SK-N-SH (cell line): ENCODE results near the gene HOXB5. TPM values are rescaled to one million over a fixed set of nuclear protein-coding genes. Genes with fewer than 3 reads are reported as not detected.
A peak's percentile ranks its signal among the peaks of the same experiment; 100 is the strongest.

Experiments used
- CTCF ChIA-PET: fragments of 300-600, 350-600 bp; formaldehyde crosslinking; extraction: SDS; loops from one replicate; lab custom pipeline; 2021; lab: Yijun Ruan, JAX
- POLR2A ChIA-PET: fragments of 350-600 bp; sonication (Branson Sonifier 250); formaldehyde crosslinking; extraction: SDS; loops from one replicate; lab custom pipeline; 2020; ENCODE audit warnings: antibody characterized with exemption, inconsistent platforms; lab: Yijun Ruan, JAX
- DNase-seq: peaks from one replicate; pipeline ENCODE4 v3.0.0; 2012
- H2AFZ ChIP-seq: fragments of 200-600 bp; sonication (generic); 2 replicates; pipeline ENCODE4 v1.8.1; 2016; ENCODE audit warnings: antibody characterized with exemption, mild to moderate bottlenecking, low read depth
- H3F3A ChIP-seq: fragments of 200-600 bp; sonication (generic); replicated peaks from 2 replicates; pipeline ENCODE3; 2016; ENCODE audit warnings: antibody characterized with exemption, mild to moderate bottlenecking; ENCODE audit not compliant: insufficient read depth
- H3K27ac ChIP-seq, 2 experiments: fragments of 200-500 bp in 1 of 2; fragments of 200-600 bp in 1 of 2; sonication (Bioruptor generic) in 1 of 2; sonication (generic), shearing (Covaris generic) in 1 of 2; 2 replicates each; pipeline versions ENCODE4 v1.5.1 to v1.6.1; 2014 to 2016; ENCODE audit warnings: low read depth in 2 of 2, inconsistent platforms in 1 of 2, low read length in 1 of 2, mild to moderate bottlenecking in 1 of 2, mixed read lengths in 1 of 2
- H3K27me3 ChIP-seq: fragments of 200-600 bp; sonication (generic), shearing (Covaris generic); 2 replicates; pipeline ENCODE4 v1.6.1; 2016; ENCODE audit warnings: mixed run types; ENCODE audit not compliant: insufficient read depth
- H3K36me3 ChIP-seq, 2 experiments: fragments of 200-500 bp in 1 of 2; fragments of 200-600 bp in 1 of 2; sonication (Bioruptor generic) in 1 of 2; sonication (generic) in 1 of 2; replicated peaks in 1 of 2; 2 replicates each; pipeline versions ENCODE3 to v1.5.1; 2014 to 2016; ENCODE audit warnings: low read length in 1 of 2, mild to moderate bottlenecking in 1 of 2; ENCODE audit not compliant: insufficient read depth in 2 of 2, control insufficient read depth in 1 of 2
- H3K4me1 ChIP-seq, 2 experiments: fragments of 200-500 bp in 1 of 2; fragments of 200-600 bp in 1 of 2; sonication (Bioruptor generic) in 1 of 2; sonication (generic), shearing (Covaris generic) in 1 of 2; 2 replicates each; pipeline versions ENCODE4 v1.5.1 to v1.6.1; 2014 to 2016; ENCODE audit warnings: low read depth in 1 of 2, low read length in 1 of 2, mixed run types in 1 of 2; ENCODE audit not compliant: insufficient read depth in 2 of 2, control insufficient read depth in 1 of 2
- H3K4me2 ChIP-seq: fragments of 200-600 bp; sonication (generic), shearing (Covaris generic); 2 replicates; pipeline ENCODE4 v1.6.1; 2017; ENCODE audit warnings: mixed run types
- H3K4me3 ChIP-seq, 2 experiments: fragments of 200-500 bp in 1 of 2; fragments of 200-600 bp in 1 of 2; sonication (Bioruptor generic) in 1 of 2; sonication (generic), shearing (Covaris generic) in 1 of 2; 2 replicates each; pipeline versions ENCODE4 v1.5.1 to v1.8.1; 2014 to 2016; ENCODE audit warnings: low read depth in 2 of 2, inconsistent platforms in 1 of 2, low read length in 1 of 2, mild to moderate bottlenecking in 1 of 2, mixed read lengths in 1 of 2, moderate library complexity in 1 of 2
- H3K79me2 ChIP-seq: fragments of 200-600 bp; sonication (generic); 2 replicates; pipeline ENCODE4 v1.8.1; 2017; ENCODE audit warnings: mild to moderate bottlenecking; ENCODE audit not compliant: insufficient read depth
- H3K9ac ChIP-seq: fragments of 200-600 bp; sonication (generic); 2 replicates; pipeline ENCODE4 v1.6.1; 2017; ENCODE audit warnings: mixed run types
- H3K9me2 ChIP-seq: fragments of 200-600 bp; sonication (generic); 2 replicates; pipeline ENCODE4 v1.6.1; 2017; ENCODE audit warnings: mixed run types
- H3K9me3 ChIP-seq: fragments of 200-600 bp; sonication (generic); 2 replicates; pipeline ENCODE4 v1.6.1; 2017; ENCODE audit warnings: mixed run types, mild to moderate bottlenecking, moderate library complexity
- H4K20me1 ChIP-seq: fragments of 200-600 bp; sonication (generic); 2 replicates; pipeline ENCODE4 v1.6.1; 2017; ENCODE audit warnings: mild to moderate bottlenecking, mixed run types; ENCODE audit not compliant: insufficient read depth
- CHD2 ChIP-seq: fragments of 150-350 bp; IDR thresholded peaks from 2 replicates; pipeline ENCODE4 v1.6.1; 2018; ENCODE audit warnings: low read length; ENCODE audit not compliant: partially characterized antibody
- EP300 ChIP-seq, 2 experiments: IDR thresholded peaks; 2 replicates each; pipeline versions ENCODE4 v1.4.0 to v1.6.1; 2012; ENCODE audit warnings: borderline replicate concordance in 1 of 2, low read depth in 1 of 2, low read length in 1 of 2
- EZH2phosphoT487 ChIP-seq: fragments of 200-600 bp; sonication (generic); IDR thresholded peaks from 2 replicates; pipeline ENCODE4 v1.6.1; 2017; ENCODE audit warnings: low read depth, mixed run types, mild to moderate bottlenecking, antibody characterized with exemption, moderate library complexity, borderline replicate concordance
- IRF3 ChIP-seq: fragments of 150-350 bp; IDR thresholded peaks from 2 replicates; pipeline ENCODE4 v1.6.1; 2016; ENCODE audit warnings: mild to moderate bottlenecking, low read depth, low read length
- MAX ChIP-seq: IDR thresholded peaks from 2 replicates; pipeline ENCODE4 v1.4.0; 2012; ENCODE audit warnings: low read depth
- MEF2A ChIP-seq: IDR thresholded peaks from 2 replicates; pipeline ENCODE4 v1.4.0; 2012; ENCODE audit warnings: low read depth, borderline replicate concordance
- PBX3 ChIP-seq: IDR thresholded peaks from 2 replicates; pipeline ENCODE4; 2012
- POLR2AphosphoS5 ChIP-seq: IDR thresholded peaks from 2 replicates; pipeline ENCODE4 v1.6.1; 2012; ENCODE audit warnings: low read depth, low read length
- RXRA ChIP-seq: IDR thresholded peaks from 2 replicates; pipeline ENCODE4 v1.4.0; 2012; ENCODE audit warnings: low read depth, mild to moderate bottlenecking, borderline replicate concordance
- TEAD4 ChIP-seq: IDR thresholded peaks from 2 replicates; pipeline ENCODE4 v1.4.0; 2012; ENCODE audit warnings: mild to moderate bottlenecking, borderline replicate concordance; ENCODE audit not compliant: insufficient read depth
- WGBS: methylation state at CpG from one replicate; pipeline ENCODE4 v1.1.6; 2017; ENCODE audit warnings: low lambda C conversion rate; 5-methylcytosine and 5-hydroxymethylcytosine counted together
- polyA plus RNA-seq, 3 experiments: library from polyadenylated mRNA; depleted of rRNA; stranded (reverse); fragments of >200 nt; gene quantifications; 2 replicates each; pipeline ENCODE4 v1.2.3, GENCODE V29; 2012

HOXB5 gene
- polyA plus RNA-seq, 1 of the 3 experiments (the other 2 are of a cell fraction), result not detected

- ChIA-PET POLR2A (no interaction called here), CTCF (interaction anchor here (0.9 to 3.5 kb wide), 11 partner anchors 9 to 354 kb away, joined by 3 to 24 read pairs (median 5); partner anchors contain the start of gene HOXB5)
- Histone ChIP-seq H3K9me3 (no peaks in the 10 kb centered on the region), H3F3A (no peaks in the 10 kb centered on the region), H2AFZ (no peak overlapping the region), H3K79me2 (no peaks in the 10 kb centered on the region), H3K4me2 (no peak overlapping the region), H3K4me1 (no peaks in the 10 kb centered on the region; a peak in 1 of 4 replicates), H3K27ac (no peak overlapping the region), H3K9me2 (no peaks in the 10 kb centered on the region), H3K4me3 (no peak overlapping the region), H3K36me3 (no peaks in the 10 kb centered on the region), H4K20me1 (peaks cover 29% of the 10 kb centered on the region), H3K9ac (no peak overlapping the region), H3K27me3 (peaks cover 99% of the 10 kb centered on the region)
- DNase-seq, result no peak
- TF ChIP-seq MEF2A (no peak), EZH2phosphoT487 (peak; percentile 98; the same call in 1 of the 2 replicates)
- 2% methylated on average over 33 of the region's 55 CpGs for WGBS
These were observed 20.5 kb upstream of the HOXB5 start for GRCh38 chr17:48613862-48614694.

GRCh38 chr17:48612854-48613691 lies 19.5 kb upstream of the HOXB5 start:
- Histone ChIP-seq H3K4me1 (no peaks in the 10 kb centered on the region; a peak in 1 of 4 replicates), H3K4me2 (peak overlapping the region; percentile 37; the same call in 1 of the 2 replicates), H2AFZ (no peak overlapping the region), H3K9ac (no peak overlapping the region), H3K9me3 (no peaks in the 10 kb centered on the region), H4K20me1 (peaks cover 26% of the 10 kb centered on the region), H3K27me3 (peaks cover 99% of the 10 kb centered on the region), H3F3A (no peaks in the 10 kb centered on the region), H3K4me3 (0 out of 4 replicates have a peak overlapping the region, but pooled peaks of 1 of the 2 experiments have one; percentile 15), H3K79me2 (no peaks in the 10 kb centered on the region), H3K9me2 (no peaks in the 10 kb centered on the region), H3K36me3 (no peaks in the 10 kb centered on the region), H3K27ac (no peak overlapping the region)
- WGBS, result 2% methylated on average over 65 of the region's 67 CpGs
- ChIA-PET POLR2A (no interaction called here), CTCF (interaction anchor here (0.5 to 3.5 kb wide), 19 partner anchors 10 to 587 kb away, joined by 3 to 24 read pairs (median 4); partner anchors contain the start of genes HOXB5 and HOXB9)
- TF ChIP-seq CHD2, result no peak
- no peak for TF ChIP-seq MEF2A
- peak; percentile 88 for DNase-seq

GRCh38 chr17:48612456-48612853 lies 18.9 kb upstream of the HOXB5 start:
- peak overlapping the region; percentile 37; the same call in 1 of the 2 replicates for H3K4me2 ChIP-seq
- TF ChIP-seq MAX, result no peak
- no peak for TF ChIP-seq POLR2AphosphoS5
- no peak for TF ChIP-seq EP300 (IDR thresholded peaks at IDR 0.05; ENCODE audit: borderline replicate concordance in 1 of 2, low read depth in 1 of 2, low read length in 1 of 2)
- TF ChIP-seq IRF3, result no peak
- TF ChIP-seq EZH2phosphoT487, result peak; percentile 88
- no peak for TF ChIP-seq TEAD4
- no peak for TF ChIP-seq PBX3
- TF ChIP-seq RXRA, result no peak
- no peaks in the 10 kb centered on the region; a peak in 1 of 4 replicates for H3K4me1 ChIP-seq
- no peaks in the 10 kb centered on the region for H3F3A ChIP-seq
- no peaks in the 10 kb centered on the region for H3K79me2 ChIP-seq
- peaks cover 99% of the 10 kb centered on the region for H3K27me3 ChIP-seq
- 2% methylated on average over 15 of the region's 15 CpGs for WGBS
- H4K20me1 ChIP-seq, result peaks cover 20% of the 10 kb centered on the region
- H3K4me3 ChIP-seq, result no peak overlapping the region
- ChIA-PET POLR2A (no interaction called here), CTCF (interaction anchor here (0.5 to 3.5 kb wide), 17 partner anchors 10 to 587 kb away, joined by 3 to 24 read pairs (median 5); partner anchors contain the start of genes HOXB5 and HOXB9)
- DNase-seq, result no peak
- H2AFZ ChIP-seq, result no peak overlapping the region
- H3K27ac ChIP-seq, result no peak overlapping the region
- no peak overlapping the region for H3K9ac ChIP-seq
- no peaks in the 10 kb centered on the region for H3K36me3 ChIP-seq
- H3K9me3 ChIP-seq, result no peaks in the 10 kb centered on the region
- no peaks in the 10 kb centered on the region for H3K9me2 ChIP-seq
